H54 (cell line): ENCODE results near the gene FHL1.
A peak's percentile ranks its signal among the peaks of the same experiment; 100 is the strongest.
"Not testable (repeated sequence)": the region's sequence is repeated elsewhere in the genome, so short reads cannot be mapped to it uniquely, and the experiment has no call there.

Experiments used
- DNase-seq: peaks from one replicate; pipeline ENCODE4 v3.0.0; 2011; ENCODE audit warnings: low spot score, mixed read lengths; ENCODE audit not compliant: insufficient read length
- FAIRE-seq: peaks from 3 replicates; lab custom pipeline; 2011; peaks lifted over from hg19 to GRCh38; lab: Jason Lieb, UNC
- POLR2A ChIP-seq: IDR thresholded peaks from 2 replicates; pipeline ENCODE4 v1.6.1; 2011; ENCODE audit warnings: low read depth, mild to moderate bottlenecking, low read length

Gene FHL1

DNA sequence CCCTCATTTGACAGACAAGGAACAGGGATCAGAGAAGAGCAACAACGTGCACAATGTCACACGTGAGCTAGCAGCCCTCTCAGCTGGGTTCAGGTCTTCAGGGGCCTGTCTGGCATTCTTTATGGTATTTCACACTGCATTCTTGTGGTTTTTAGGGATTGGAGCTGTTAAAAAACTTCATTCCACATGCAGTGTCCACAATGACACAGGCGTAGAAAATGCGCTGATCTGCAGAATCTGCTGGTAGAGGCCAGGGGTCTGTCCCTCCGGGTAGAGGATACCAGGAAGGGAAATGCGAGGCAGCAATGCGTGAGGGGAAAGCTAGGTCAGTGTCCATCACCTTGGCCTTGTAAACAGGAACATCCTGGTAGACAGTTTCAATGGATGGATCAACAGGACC is 67.2 kb downstream of the FHL1 start:
- DNase-seq (peak; percentile 39), FAIRE-seq (peak; percentile 65)
- no peak for TF ChIP-seq POLR2A

DNA sequence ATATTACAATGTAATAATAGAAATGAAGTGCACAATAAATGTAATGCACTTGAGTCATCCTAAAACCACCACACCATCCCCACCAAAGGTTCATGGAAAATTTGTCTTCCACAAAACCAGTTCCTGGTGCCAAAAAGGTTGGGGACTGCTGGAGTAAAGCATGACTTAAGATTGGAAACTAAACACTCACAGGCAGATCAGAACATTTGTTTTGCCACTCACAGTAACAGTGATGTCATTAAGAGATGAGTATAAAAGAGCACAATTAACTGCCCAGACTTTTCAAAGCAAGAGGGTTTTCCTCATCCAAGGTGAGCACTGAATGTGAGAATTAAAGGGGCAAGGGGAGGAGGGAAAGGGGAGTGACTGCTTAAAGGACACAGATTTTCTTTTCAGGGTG is 68.2 kb downstream of the FHL1 start:
- FAIRE-seq (no peak), DNase-seq (no peak)
- TF ChIP-seq POLR2A, result no peak

GRCh38 chrX:136219893-136220292 is 72.6 kb downstream of the FHL1 start:
- DNase-seq, result no peak
- FAIRE-seq, result no peak
- TF ChIP-seq POLR2A, result no peak

GRCh38 chrX:136220540-136220939 is 73.2 kb downstream of the FHL1 start:
- no peak for FAIRE-seq
- no peak for DNase-seq
- no peak for TF ChIP-seq POLR2A

GRCh38 chrX:136220951-136221350 is 73.6 kb downstream of the FHL1 start:
- DNase-seq, result no peak
- FAIRE-seq, result no peak
- no peak for TF ChIP-seq POLR2A

DNA sequence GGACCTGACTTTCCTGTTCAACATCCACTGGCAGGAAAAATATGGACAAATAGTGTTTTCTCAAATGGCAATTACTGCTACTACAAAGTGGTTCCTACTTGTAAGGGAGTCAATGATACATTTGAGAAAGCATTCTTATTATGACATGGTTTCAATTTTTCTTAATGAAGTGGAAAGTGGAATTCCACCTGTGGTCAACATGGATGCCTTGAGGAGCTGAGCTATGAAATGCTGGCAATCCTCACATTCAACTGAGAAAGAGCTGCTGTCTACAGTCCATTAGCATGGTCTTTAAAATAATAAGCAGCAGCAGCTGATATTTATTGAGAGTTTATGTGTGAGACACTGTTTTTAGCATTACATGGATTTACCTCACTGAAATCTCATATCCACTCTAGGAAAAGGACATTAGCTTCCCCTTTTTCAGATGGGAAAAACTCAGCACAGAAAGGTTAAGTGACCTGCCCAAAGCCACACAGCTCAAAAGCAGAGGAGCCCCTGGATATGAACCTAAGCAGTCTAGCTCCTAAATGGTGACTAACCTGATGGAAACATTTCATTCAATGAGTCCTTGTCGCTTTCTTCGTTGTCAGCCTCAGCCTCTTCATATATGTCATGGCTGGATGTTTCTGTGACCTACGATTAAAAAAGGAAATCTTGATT is 74.6 kb downstream of the FHL1 start:
- FAIRE-seq (no peak), DNase-seq (no peak)
- TF ChIP-seq POLR2A, result no peak

- FAIRE-seq, result no peak
- DNase-seq, result no peak
- no peak for TF ChIP-seq POLR2A
These were observed 79.7 kb downstream of the FHL1 start for GRCh38 chrX:136227074-136227473.

- DNase-seq (no peak), FAIRE-seq (no peak)
These were observed 80.9 kb downstream of the FHL1 start for GRCh38 chrX:136227948-136228838.

DNA sequence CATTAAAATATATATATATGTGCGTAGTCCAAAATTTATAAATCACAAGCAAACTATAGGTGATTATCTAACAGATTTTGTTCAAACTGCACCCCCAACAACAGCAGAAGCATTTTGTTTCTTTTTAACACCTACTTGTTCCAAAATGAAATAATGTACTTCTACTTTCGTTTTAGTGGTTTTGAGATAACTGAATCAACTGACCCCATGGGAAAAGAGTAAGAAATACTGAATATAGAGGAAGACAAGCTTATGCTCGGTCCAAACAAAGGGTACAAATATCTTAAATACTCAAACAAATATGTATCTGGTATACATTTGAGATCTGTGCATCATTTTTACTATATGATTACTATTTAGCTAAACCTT is 81.5 kb downstream of the FHL1 start:
- FAIRE-seq (no peak), DNase-seq (no peak)
- no peak for TF ChIP-seq POLR2A

More at GRCh38 chrX:136227948-136228838, 80.9 kb downstream of the FHL1 start:
- no peak for TF ChIP-seq POLR2A

GRCh38 chrX:136237074-136237473 is 89.7 kb downstream of the FHL1 start:
- no peak for FAIRE-seq
- TF ChIP-seq POLR2A, result no peak
- no peak for DNase-seq

DNA sequence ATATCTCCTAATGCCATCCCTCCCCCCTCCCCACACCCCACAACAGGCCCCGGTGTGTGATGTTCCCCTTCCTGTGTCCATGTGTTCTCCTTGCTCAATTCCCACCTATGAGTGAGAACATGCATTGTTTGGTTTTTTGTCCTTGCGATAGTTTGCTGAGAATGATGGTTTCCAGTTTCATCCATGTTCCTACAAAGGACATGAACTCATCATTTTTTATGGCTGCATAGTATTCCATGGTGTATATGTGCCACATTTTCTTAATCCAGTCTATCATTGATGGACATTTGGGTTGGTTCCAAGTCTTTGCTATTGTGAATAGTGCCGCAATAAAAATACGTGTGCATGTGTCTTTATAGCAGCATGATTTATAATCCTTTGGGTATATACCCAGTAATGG is 90.5 kb downstream of the FHL1 start:
- not testable (repeated sequence) for DNase-seq, FAIRE-seq

- FAIRE-seq (no peak), DNase-seq (no peak)
- no peak for TF ChIP-seq POLR2A
These were observed 98.9 kb downstream of the FHL1 start for GRCh38 chrX:136246201-136246600.

GRCh38 chrX:136250191-136251040 is 103.1 kb downstream of the FHL1 start:
- peak; percentile 24 for DNase-seq
- TF ChIP-seq POLR2A, result no peak
- peak; percentile 73 for FAIRE-seq
